ENCODE results near the gene AGBL1. TPM values are rescaled to one million over a fixed set of nuclear protein-coding genes. Genes with fewer than 3 reads are reported as not detected.

AGBL1 gene
- total and polyA plus RNA-seq, 2 donors (not counting 3 experiments of a cell fraction or from before 2014, with no cell fraction given): not detected

DNA sequence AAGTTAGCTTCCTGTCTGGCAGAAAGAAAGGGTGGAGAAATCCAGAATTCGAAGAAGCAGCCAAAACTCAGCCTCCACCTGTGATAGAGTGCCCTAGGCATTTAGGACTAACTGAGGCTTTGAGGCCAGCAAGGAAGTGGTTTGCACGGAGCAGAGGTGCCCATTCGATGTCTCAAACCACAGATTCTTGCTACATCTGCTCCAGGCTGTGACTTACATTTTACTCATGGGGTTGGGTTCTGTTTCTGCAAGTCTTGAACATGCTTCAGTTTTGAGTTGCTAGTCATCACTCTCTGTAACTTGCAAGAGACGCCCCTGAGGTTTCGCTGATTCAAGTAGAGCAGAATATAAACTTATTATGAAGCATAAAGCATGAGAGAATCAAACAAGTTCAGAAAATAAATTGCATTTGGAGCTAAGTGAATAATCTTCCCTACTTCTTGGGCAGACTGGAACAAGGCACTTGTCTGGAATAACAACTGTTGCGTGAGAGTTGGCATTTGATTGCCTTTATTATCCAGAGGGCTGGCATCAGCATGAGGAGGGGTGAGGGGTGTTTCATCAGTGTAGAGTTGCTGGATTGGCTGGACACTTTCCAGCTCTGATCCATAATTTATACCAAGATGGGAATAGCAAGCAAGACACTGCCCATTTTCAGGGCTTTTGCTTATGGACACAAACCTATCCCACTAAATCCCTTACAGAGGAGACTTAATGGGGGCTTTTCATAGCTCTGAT, 256.5 kb downstream of the AGBL1 start:
- TF ChIP-seq JUN (IDR thresholded peaks at IDR 0.05; ENCODE audit: borderline replicate concordance, insufficient read depth, insufficient read length, low read depth): no peak
- no peak for TF ChIP-seq POLR2A (IDR thresholded peaks at IDR 0.05; ENCODE audit: low read depth, low read length)
- TF ChIP-seq, protein P1, sequence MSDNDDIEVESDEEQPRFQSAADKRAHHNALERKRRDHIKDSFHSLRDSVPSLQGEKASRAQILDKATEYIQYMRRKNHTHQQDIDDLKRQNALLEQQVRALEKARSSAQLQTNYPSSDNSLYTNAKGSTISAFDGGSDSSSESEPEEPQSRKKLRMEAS (IDR thresholded peaks at IDR 0.05; ENCODE audit: insufficient read depth, insufficient read length): no peak
- TF ChIP-seq POLR2AphosphoS5 (IDR thresholded peaks at IDR 0.05; ENCODE audit: insufficient read depth, low read depth, low read length): no peak
- dilution Hi-C loops (cut with MboI; ENCODE audit: extremely low pct_ligation_motif_present, low sequenced_read_pairs) (no loop called here), intact Hi-C loops (cut with micrococcal nuclease) (no loop called here)
- Histone ChIP-seq H3K4me3 (replicated peaks in 1 of 3; ENCODE audit: insufficient read depth in 1 of 3, low read depth in 1 of 3, low read length in 3 of 3) (no peak overlapping the region), H3K36me3 (ENCODE audit: control insufficient read depth in 2 of 2, extremely low read depth in 1 of 2, insufficient read depth in 2 of 2, low read length in 2 of 2) (no peaks in the 10 kb centered on the region), H4K20me1 (replicated peaks; ENCODE audit: control insufficient read depth, extremely low read depth, insufficient read depth, low read length) (no peaks in the 10 kb centered on the region), H3K9me3 (replicated peaks; ENCODE audit: control insufficient read depth, insufficient read depth, low read length) (peaks cover 3% of the 10 kb centered on the region), H2AFZ (ENCODE audit: low read depth, low read length) (no peak overlapping the region), H3K4me1 (ENCODE audit: control insufficient read depth, extremely low read depth, insufficient read depth, low read length) (no peaks in the 10 kb centered on the region), H3K9ac (replicated peaks; ENCODE audit: extremely low read depth, insufficient read depth, low read length) (no peak overlapping the region), H3K27me3 (ENCODE audit: control insufficient read depth in 2 of 2, insufficient read depth in 2 of 2, low read length in 2 of 2) (no peaks in the 10 kb centered on the region), H3K27ac (ENCODE audit: insufficient read depth, low read depth, low read length) (no peak overlapping the region), H3K9me1 (replicated peaks; ENCODE audit: control insufficient read depth, extremely low read depth, insufficient read depth, low read length) (no peaks in the 10 kb centered on the region), H3K79me2 (ENCODE audit: control insufficient read depth, insufficient read depth, low read length) (no peaks in the 10 kb centered on the region), H3K4me2 (ENCODE audit: insufficient read depth, low read length) (no peak overlapping the region)
- CTCF ChIA-PET: no interaction called here
- FAIRE-seq (no peak), DNase-seq (ENCODE audit: low read depth, low spot score) (no peak)
- BruUV-seq (replicated peaks): no TSS peak
- POLR2A ChIA-PET: no interaction called here

DNA sequence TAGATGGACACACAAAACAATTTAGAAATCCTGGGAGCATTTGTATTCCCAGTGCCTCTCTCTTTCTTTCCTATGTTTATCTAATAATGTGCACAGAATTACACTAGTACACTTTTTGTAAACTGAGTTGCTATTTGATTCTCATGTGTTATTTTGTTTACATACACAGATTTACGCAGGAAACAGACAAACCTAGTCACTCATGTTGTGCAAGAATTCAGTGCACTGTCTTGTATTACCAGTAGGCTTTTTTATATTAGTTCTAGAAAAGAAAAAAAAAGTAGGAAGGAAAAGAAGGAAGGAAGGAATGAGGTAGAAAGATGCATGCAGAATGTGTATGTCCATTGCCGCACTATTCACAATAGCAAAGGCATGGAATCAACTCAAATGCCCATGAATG, 257.4 kb downstream of the AGBL1 start:
- FAIRE-seq (no peak), DNase-seq (ENCODE audit: low read depth, low spot score) (no peak)
- H3K9me1 ChIP-seq (replicated peaks; ENCODE audit: control insufficient read depth, extremely low read depth, insufficient read depth, low read length): no peaks in the 10 kb centered on the region
- dilution Hi-C loops (cut with MboI; ENCODE audit: extremely low pct_ligation_motif_present, low sequenced_read_pairs) (no loop called here), intact Hi-C loops (cut with micrococcal nuclease) (no loop called here)
- no peaks in the 10 kb centered on the region for H3K79me2 ChIP-seq (ENCODE audit: control insufficient read depth, insufficient read depth, low read length)
- POLR2A ChIA-PET: no interaction called here
- no peaks in the 10 kb centered on the region for H4K20me1 ChIP-seq (replicated peaks; ENCODE audit: control insufficient read depth, extremely low read depth, insufficient read depth, low read length)
- TF ChIP-seq, protein P1 (IDR thresholded peaks at IDR 0.05; ENCODE audit: insufficient read depth, insufficient read length): no peak
- TF ChIP-seq POLR2AphosphoS5 (IDR thresholded peaks at IDR 0.05; ENCODE audit: insufficient read depth, low read depth, low read length) (no peak), JUN (IDR thresholded peaks at IDR 0.05; ENCODE audit: borderline replicate concordance, insufficient read depth, insufficient read length, low read depth) (no peak), MYC (IDR thresholded peaks at IDR 0.05; ENCODE audit: low read depth, low read length) (no peak), EZH2 (IDR thresholded peaks at IDR 0.05; ENCODE audit: borderline replicate concordance, low read depth, low read length, severe bottlenecking) (no peak), FOS (IDR thresholded peaks at IDR 0.05; ENCODE audit: borderline replicate concordance, insufficient read depth, low read length) (no peak), GATA2 (IDR thresholded peaks at IDR 0.05; ENCODE audit: insufficient read depth, insufficient read length, low read depth, low read length) (no peak), POLR2A (IDR thresholded peaks at IDR 0.05; ENCODE audit: low read depth, low read length) (no peak)
- TF ChIP-seq, protein P2, sequence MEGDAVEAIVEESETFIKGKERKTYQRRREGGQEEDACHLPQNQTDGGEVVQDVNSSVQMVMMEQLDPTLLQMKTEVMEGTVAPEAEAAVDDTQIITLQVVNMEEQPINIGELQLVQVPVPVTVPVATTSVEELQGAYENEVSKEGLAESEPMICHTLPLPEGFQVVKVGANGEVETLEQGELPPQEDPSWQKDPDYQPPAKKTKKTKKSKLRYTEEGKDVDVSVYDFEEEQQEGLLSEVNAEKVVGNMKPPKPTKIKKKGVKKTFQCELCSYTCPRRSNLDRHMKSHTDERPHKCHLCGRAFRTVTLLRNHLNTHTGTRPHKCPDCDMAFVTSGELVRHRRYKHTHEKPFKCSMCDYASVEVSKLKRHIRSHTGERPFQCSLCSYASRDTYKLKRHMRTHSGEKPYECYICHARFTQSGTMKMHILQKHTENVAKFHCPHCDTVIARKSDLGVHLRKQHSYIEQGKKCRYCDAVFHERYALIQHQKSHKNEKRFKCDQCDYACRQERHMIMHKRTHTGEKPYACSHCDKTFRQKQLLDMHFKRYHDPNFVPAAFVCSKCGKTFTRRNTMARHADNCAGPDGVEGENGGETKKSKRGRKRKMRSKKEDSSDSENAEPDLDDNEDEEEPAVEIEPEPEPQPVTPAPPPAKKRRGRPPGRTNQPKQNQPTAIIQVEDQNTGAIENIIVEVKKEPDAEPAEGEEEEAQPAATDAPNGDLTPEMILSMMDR (IDR thresholded peaks at IDR 0.05; ENCODE audit: extremely low read depth in 1 of 2, insufficient read depth in 1 of 2, low read depth in 1 of 2, low read length in 2 of 2): no peak
- CTCF ChIA-PET: no interaction called here
- H2AFZ ChIP-seq (ENCODE audit: low read depth, low read length): no peak overlapping the region
- no peak overlapping the region for H3K9ac ChIP-seq (replicated peaks; ENCODE audit: extremely low read depth, insufficient read depth, low read length)
- H3K27me3 ChIP-seq (ENCODE audit: control insufficient read depth in 2 of 2, insufficient read depth in 2 of 2, low read length in 2 of 2): no peaks in the 10 kb centered on the region
- no peak overlapping the region for H3K4me3 ChIP-seq (replicated peaks in 1 of 3; ENCODE audit: insufficient read depth in 1 of 3, low read depth in 1 of 3, low read length in 3 of 3)
- no peaks in the 10 kb centered on the region for H3K4me1 ChIP-seq (ENCODE audit: control insufficient read depth, extremely low read depth, insufficient read depth, low read length)
- no peak overlapping the region for H3K4me2 ChIP-seq (ENCODE audit: insufficient read depth, low read length)
- no peaks in the 10 kb centered on the region for H3K36me3 ChIP-seq (ENCODE audit: control insufficient read depth in 2 of 2, extremely low read depth in 1 of 2, insufficient read depth in 2 of 2, low read length in 2 of 2)
- BruUV-seq (replicated peaks): no TSS peak
- no peak overlapping the region for H3K27ac ChIP-seq (ENCODE audit: insufficient read depth, low read depth, low read length)
- peaks cover 3% of the 10 kb centered on the region for H3K9me3 ChIP-seq (replicated peaks; ENCODE audit: control insufficient read depth, insufficient read depth, low read length)

All from endothelial cell of umbilical vein (primary cell).